HFF-Myc (cell line): ENCODE measurements around the gene LPCAT1.

Source experiments
- DNase-seq: peaks from one replicate; pipeline ENCODE4 v3.0.0-alpha.2; 2011; ENCODE audit warnings: low read depth; ENCODE audit errors: extremely low read depth
- H3K4me3 ChIP-seq: replicated peaks from 2 replicates; pipeline ENCODE4 v1.5.1; 2011; ENCODE audit warnings: low read depth, mild to moderate bottlenecking, control low read depth, low read length
- CTCF ChIP-seq: IDR thresholded peaks from 2 replicates; pipeline ENCODE4 v1.5.1; 2012; ENCODE audit warnings: mild to moderate bottlenecking, low read depth, low read length, control low read depth; ENCODE audit errors: missing control alignments

The LPCAT1 gene

GRCh38 chr5:1471997-1472963 is 51.5 kb downstream of the LPCAT1 start:
- no peak for TF ChIP-seq CTCF
- no peak for DNase-seq

GRCh38 chr5:1471240-1471853 is 52.4 kb downstream of the LPCAT1 start:
- no peak for TF ChIP-seq CTCF
- DNase-seq: no peak
- no peak overlapping the region for H3K4me3 ChIP-seq

More at GRCh38 chr5:1471997-1472963, 51.5 kb downstream of the LPCAT1 start:
- no peak overlapping the region for H3K4me3 ChIP-seq

- H3K4me3 ChIP-seq: no peak overlapping the region
- TF ChIP-seq CTCF: no peak
- DNase-seq: no peak
Measured at GRCh38 chr5:1470762-1471211, 53.0 kb downstream of the LPCAT1 start.

GRCh38 chr5:1468629-1469527 is 54.9 kb downstream of the LPCAT1 start:
- TF ChIP-seq CTCF: no peak
- no peak overlapping the region for H3K4me3 ChIP-seq
- no peak for DNase-seq

- DNase-seq: no peak
- no peak overlapping the region for H3K4me3 ChIP-seq
- TF ChIP-seq CTCF: peak; percentile 50
Measured at GRCh38 chr5:1468247-1468612, 55.5 kb downstream of the LPCAT1 start.
